Stimulated activated naive B cell treated with anti-CD40 and anti-IgM and Interleukin-4, amounts not matched to agents 10 μg/mL and 1 μg/mL and 100 μg/mL, for 72 hours (primary cell): Measurements from ENCODE around the gene ZCWPW2.

Experiments
- ATAC-seq, 2 donors: fragments of 150-1000 bp; cut with Tn5 transposase; replicated peaks; 2 replicates each; pipeline ENCODE4 v1.10.0; 2021; ENCODE audit warnings: moderate library complexity in 1 of 2
- DNase-seq: peaks from one replicate; pipeline ENCODE4 v3.0.0; 2021
- H3K27ac Mint-ChIP-seq: one replicate; pipeline ENCODE4 v1.8.0; 2022; ENCODE audit warnings: mild to moderate bottlenecking, mixed read lengths
- H3K27me3 Mint-ChIP-seq, 2 donors: one replicate each; pipeline ENCODE4 v1.8.0; 2022; ENCODE audit warnings: mixed read lengths in 2 of 2
- H3K36me3 Mint-ChIP-seq, 2 donors: one replicate each; pipeline ENCODE4 v1.8.0; 2022; ENCODE audit warnings: mixed read lengths in 2 of 2, mild to moderate bottlenecking in 1 of 2
- H3K4me1 Mint-ChIP-seq, 2 donors: one replicate each; pipeline ENCODE4 v1.8.0; 2022; ENCODE audit warnings: mixed read lengths in 2 of 2, mild to moderate bottlenecking in 1 of 2
- H3K4me3 Mint-ChIP-seq, 2 donors: one replicate each; pipeline ENCODE4 v1.8.0; 2022; ENCODE audit warnings: mild to moderate bottlenecking in 2 of 2, mixed read lengths in 2 of 2, moderate library complexity in 1 of 2
- H3K9me3 Mint-ChIP-seq, 2 donors: one replicate each; pipeline ENCODE4 v1.8.0; 2022; ENCODE audit warnings: mixed read lengths in 2 of 2, mild to moderate bottlenecking in 1 of 2

The ZCWPW2 gene

DNA sequence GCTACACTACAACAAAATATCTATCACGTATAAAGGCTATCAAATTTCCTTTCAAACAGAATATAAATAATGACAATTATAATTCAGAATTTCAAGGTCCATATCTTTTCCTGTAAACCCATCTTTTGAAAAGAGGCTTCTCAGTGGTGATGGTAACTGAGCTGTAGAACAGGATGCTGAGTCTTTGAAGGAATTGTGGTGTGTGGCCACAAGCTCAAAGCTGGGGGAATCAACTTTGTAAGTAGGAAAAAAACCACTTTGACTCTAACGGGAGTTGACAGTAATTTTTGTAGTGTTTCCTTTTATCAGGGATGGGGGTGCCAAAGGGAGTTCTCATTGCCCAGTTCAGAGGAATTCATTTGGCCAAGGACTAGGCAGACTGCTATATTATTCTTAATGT, 13.3 kb upstream of the ZCWPW2 start:
- Mint-ChIP-seq H3K27me3 (no peaks in the 10 kb centered on the region), H3K36me3 (peaks cover 4 to 11% of the 10 kb centered on the region in 2 donors), H3K4me1 (no peaks in the 10 kb centered on the region), H3K27ac (no peak overlapping the region), H3K4me3 (no peak overlapping the region), H3K9me3 (no peaks in the 10 kb centered on the region)
- no peak for DNase-seq
- no peak for ATAC-seq

DNA sequence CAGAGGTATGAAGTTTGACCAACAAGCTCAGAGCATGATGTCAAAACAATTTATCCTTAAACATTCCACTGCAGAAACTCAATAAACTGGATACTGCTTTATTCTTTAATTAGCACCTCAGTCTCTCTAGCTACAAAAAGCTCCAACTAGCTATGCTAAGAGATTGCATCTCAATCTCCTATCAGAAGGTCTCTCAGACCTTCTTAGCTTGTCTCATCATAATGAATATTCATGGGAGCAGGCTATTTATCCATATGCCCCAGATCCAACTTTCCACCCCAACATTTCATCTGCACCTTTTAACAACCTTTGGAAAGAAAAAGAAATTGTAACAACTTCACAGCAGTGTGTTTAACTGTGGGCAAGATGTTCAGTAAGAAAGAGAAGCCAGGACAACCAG, 11.3 kb upstream of the ZCWPW2 start:
- no peaks in the 10 kb centered on the region for H3K9me3 Mint-ChIP-seq
- ATAC-seq (no peak), DNase-seq (no peak)
- peaks cover 0 to 2% of the 10 kb centered on the region in 2 donors for H3K4me1 Mint-ChIP-seq
- H3K27ac Mint-ChIP-seq: no peak overlapping the region
- H3K4me3 Mint-ChIP-seq: no peak overlapping the region
- peaks cover 4 to 11% of the 10 kb centered on the region in 2 donors for H3K36me3 Mint-ChIP-seq
- H3K27me3 Mint-ChIP-seq: no peaks in the 10 kb centered on the region

DNA sequence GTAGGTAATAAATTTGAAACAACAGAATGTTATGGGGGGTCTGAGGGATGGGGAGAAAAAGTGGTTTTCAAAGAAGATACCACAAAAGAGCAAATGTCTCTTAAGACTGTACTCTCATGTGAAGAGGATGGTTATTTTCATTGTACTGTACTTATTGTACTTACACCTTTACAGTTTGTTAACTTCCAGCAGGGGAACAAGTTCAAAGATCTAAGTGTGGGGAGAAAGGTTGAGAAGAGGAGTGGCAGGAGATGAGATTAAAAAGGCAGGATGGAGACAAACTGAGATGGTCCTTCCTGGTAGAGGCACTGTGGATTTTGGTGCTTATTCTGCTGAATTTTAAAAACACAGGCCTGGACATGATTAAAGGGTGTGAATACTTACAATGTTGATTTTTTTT, 5.4 kb upstream of the ZCWPW2 start:
- Mint-ChIP-seq H3K4me3 (no peak overlapping the region), H3K27ac (no peak overlapping the region), H3K9me3 (no peaks in the 10 kb centered on the region), H3K4me1 (peaks cover 10 to 22% of the 10 kb centered on the region in 2 donors), H3K27me3 (no peaks in the 10 kb centered on the region), H3K36me3 (peaks cover 0 to 4% of the 10 kb centered on the region in 2 donors)
- ATAC-seq (no peak), DNase-seq (no peak)

DNA sequence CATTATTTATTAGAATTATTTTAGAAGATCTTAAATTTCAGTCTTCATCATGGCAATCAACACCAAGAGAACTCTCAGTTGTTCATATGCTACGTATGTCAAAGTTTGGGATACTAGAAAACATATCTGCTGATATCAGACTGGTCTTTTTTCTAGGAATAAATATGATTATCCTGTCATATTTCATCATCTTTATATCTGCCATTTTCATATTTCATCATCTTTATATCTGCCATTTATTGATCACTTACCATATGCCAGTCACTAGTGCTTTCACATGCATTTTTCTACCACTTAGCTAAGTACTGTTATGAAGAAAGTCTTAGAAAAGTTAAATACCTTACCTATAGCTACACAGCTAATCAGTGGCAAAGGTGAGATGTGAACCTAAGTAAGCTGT, 2.8 kb upstream of the ZCWPW2 start:
- no peaks in the 10 kb centered on the region for H3K9me3 Mint-ChIP-seq

DNA sequence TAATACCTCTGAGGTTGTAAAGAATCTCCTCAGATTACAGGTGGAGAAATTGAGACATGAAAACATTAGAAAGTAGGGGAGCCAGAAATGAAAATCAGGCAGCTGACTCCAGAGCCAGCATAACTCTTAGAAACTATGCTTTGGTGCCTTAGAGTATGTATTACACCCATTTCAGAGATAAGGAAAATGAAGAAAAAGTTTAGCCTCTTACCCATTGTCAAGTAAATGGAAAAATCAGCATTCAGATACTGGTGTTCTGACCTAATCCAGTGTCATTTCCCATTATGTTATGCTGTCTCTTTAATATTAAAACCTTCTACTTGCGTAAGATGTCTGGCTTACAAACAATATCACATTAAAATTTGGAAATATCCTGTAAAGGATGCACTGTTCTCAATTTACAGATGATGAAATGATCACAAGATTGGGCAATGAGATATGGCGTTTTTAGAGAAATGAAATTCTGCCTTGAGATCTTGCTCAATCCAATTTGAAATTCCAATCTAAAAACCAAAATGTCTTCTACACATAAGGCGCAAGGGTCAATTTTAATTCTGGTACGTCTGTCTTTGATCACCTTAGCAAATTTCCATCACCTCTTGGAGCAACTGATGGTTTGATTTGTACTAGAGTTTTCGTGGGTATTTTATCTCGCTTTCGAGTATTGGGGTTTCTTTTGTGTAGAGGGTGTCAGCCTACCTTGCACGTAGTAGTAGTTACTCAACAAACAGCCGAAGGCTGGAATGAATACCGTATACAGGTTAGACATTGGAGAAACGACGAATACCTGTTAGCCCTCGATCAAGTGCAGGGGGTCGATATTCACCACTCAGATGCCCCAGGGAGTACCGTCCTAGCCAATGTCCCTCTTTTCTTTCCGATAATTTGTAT, 902 bp upstream of the ZCWPW2 start:
- DNase-seq (no peak), ATAC-seq (no peak)
- H3K9me3 Mint-ChIP-seq: no peaks in the 10 kb centered on the region
- peak overlapping the region; percentile 97 to 98 for H3K4me3 Mint-ChIP-seq
- peak overlapping the region; percentile 99 for H3K27ac Mint-ChIP-seq
- peaks cover 12 to 14% of the 10 kb centered on the region in 2 donors for H3K36me3 Mint-ChIP-seq
- peaks cover 10 to 28% of the 10 kb centered on the region in 2 donors for H3K4me1 Mint-ChIP-seq
- H3K27me3 Mint-ChIP-seq: no peaks in the 10 kb centered on the region

More for the DNA sequence above, 2.8 kb upstream of the ZCWPW2 start:
- no peak for ATAC-seq
- Mint-ChIP-seq H3K27me3 (no peaks in the 10 kb centered on the region), H3K36me3 (peaks cover 2 to 4% of the 10 kb centered on the region in 2 donors), H3K27ac (no peak overlapping the region), H3K4me1 (peaks cover 10 to 33% of the 10 kb centered on the region in 2 donors), H3K4me3 (no peak overlapping the region)
- DNase-seq: no peak

DNA sequence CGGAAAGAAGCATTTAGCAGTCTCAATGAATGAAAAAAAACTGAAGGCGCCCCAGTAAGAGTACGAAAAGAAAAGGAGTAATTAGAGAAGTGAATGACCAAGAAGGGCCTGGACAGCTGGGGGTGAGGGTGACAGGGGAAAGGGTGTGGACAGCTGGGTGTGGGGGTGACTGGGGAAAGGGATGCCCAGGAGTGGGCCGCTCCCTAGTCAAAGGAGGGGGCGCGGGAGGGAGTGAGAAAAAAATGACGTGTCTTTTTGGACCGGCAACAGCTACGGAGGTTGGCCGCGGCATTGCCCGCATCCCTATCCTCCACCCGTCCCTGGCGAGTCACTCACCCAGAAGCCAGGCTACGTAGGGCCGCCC, 274 bp upstream of the ZCWPW2 start:
- ATAC-seq (no peak), DNase-seq (no peak)
- Mint-ChIP-seq H3K36me3 (peaks cover 10 to 12% of the 10 kb centered on the region in 2 donors), H3K27me3 (no peaks in the 10 kb centered on the region), H3K4me3 (peak overlapping the region; percentile 97 to 98), H3K27ac (peak overlapping the region; percentile 99), H3K4me1 (peaks cover 7 to 28% of the 10 kb centered on the region in 2 donors), H3K9me3 (no peaks in the 10 kb centered on the region)

DNA sequence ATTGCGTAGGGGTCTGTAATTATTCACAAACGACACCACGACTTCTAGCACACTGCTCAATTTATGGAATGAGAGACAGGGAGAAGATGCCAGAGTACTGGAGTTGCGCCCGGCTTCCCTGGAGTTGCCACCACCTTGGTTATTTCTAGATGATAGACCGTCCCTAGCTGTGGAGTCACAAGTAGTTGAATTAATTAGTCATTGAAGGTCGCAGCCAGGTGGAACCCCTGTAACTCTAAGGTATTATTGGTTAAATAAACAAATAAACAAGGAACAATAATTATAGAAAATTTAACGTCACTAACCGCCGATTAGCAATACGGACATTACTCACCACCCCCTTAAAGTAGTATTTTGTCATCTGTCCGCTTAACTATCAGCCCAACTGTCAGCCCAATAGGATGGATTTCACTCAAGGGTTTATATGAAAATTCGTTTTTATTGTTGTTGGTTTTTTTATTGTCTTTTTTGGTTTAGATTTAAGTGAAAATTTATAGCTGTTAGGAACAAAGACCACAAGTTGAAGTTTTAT, 1.0 kb downstream of the ZCWPW2 start:
- H3K27ac Mint-ChIP-seq: peak overlapping the region; percentile 99
- no peak for DNase-seq
- H3K9me3 Mint-ChIP-seq: peaks cover 2 to 5% of the 10 kb centered on the region in 2 donors
- no peaks in the 10 kb centered on the region for H3K27me3 Mint-ChIP-seq
- peaks cover 6 to 28% of the 10 kb centered on the region in 2 donors for H3K4me1 Mint-ChIP-seq
- peak overlapping the region; percentile 97 to 98 for H3K4me3 Mint-ChIP-seq
- ATAC-seq: no peak
- H3K36me3 Mint-ChIP-seq: peaks cover 15 to 19% of the 10 kb centered on the region in 2 donors

DNA sequence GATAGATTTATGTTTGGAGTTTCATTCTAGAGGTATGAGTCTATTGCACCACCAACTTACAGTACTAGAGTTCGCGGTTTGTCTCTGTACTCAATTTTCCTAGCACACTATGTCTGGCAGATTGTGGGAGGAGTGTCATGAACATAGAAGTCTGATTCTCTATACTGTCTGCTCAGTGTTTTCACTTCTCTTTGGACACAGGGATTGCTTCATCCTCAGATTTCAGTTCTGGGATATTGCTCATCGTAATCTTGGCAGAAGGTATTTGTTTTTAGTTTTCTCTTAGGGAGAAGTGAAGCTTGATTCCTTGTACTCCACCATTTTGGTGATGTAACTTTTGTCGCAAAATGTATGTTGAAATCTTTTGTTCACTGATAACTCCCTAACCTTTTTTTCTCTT, 27.9 kb downstream of the ZCWPW2 start:
- Mint-ChIP-seq H3K9me3 (peaks cover 8 to 12% of the 10 kb centered on the region in 2 donors), H3K4me1 (no peaks in the 10 kb centered on the region), H3K36me3 (peaks cover 0 to 2% of the 10 kb centered on the region in 2 donors), H3K27ac (no peak overlapping the region), H3K27me3 (peaks cover 4 to 8% of the 10 kb centered on the region in 2 donors), H3K4me3 (no peak overlapping the region)
- no peak for DNase-seq
- no peak for ATAC-seq

DNA sequence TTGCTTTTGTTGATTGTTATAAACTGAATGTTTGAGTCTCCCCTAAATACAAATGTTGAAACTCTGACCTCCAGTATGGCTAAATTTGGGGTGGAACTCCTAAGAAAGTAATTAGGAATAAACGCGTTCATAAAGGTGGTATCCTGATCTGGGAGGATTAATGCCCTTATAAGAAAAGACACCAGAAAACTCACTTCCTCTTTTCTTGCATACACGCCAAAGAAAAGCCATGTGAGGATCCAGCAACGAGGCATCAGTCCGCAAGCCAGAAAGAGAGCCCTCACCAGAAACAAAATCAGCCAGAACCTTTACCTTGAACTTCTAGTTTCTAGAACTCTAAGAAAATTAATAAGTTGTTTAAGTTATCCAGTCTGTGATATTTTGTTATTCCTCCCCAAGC, 37.5 kb downstream of the ZCWPW2 start:
- Mint-ChIP-seq H3K27ac (no peak overlapping the region), H3K9me3 (peaks cover 0 to 3% of the 10 kb centered on the region in 2 donors), H3K27me3 (no peaks in the 10 kb centered on the region), H3K36me3 (no peaks in the 10 kb centered on the region), H3K4me1 (no peaks in the 10 kb centered on the region), H3K4me3 (no peak overlapping the region)
- ATAC-seq: no peak
- DNase-seq: no peak

DNA sequence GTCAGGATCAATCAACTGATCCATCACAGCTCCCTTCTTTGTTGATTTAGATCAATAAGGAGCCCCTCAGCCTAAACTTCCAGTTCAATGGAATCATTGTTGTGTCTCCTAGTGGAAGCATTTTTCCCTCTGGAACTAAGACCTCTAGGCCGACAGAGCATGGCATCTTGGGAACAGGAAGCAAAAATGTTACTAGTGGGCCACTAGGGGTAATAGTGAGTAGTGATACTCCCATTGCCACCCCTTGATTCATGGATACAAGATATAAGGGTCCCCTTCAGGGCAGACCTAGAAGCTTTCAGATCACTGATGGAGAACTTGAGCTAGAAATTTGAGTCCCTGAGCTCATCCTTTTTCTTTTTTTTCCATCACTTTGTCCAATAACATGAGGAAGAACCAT, 40.5 kb downstream of the ZCWPW2 start:
- Mint-ChIP-seq H3K36me3 (no peaks in the 10 kb centered on the region), H3K4me3 (no peak overlapping the region), H3K4me1 (no peaks in the 10 kb centered on the region), H3K27me3 (no peaks in the 10 kb centered on the region), H3K27ac (no peak overlapping the region), H3K9me3 (peaks cover 3 to 7% of the 10 kb centered on the region in 2 donors)
- no peak for DNase-seq
- ATAC-seq: no peak

DNA sequence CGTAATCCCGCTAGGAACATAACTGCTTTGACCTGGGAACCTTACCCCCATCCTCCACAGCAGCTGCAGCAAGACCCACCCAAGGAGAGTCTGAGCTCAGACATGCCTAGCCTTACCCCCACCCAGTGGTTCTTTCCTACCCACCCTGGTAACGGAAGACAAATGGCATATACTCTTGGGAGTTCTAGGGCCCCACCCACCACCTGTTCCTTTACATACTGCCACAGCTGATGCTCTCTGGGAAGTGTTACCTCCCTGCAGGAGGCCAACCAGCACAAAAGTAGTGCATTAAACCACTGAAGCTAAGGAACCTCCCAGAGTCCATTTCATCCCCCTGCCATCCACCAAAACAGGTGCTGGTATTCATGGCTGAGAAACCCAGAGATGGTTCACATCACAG, 50.7 kb downstream of the ZCWPW2 start:
- no peaks in the 10 kb centered on the region for H3K27me3 Mint-ChIP-seq
- no peaks in the 10 kb centered on the region for H3K36me3 Mint-ChIP-seq
- no peak overlapping the region for H3K27ac Mint-ChIP-seq
- no peak for DNase-seq
- ATAC-seq: no peak
- H3K4me1 Mint-ChIP-seq: no peaks in the 10 kb centered on the region
- H3K9me3 Mint-ChIP-seq: peaks cover 32 to 34% of the 10 kb centered on the region in 2 donors
- H3K4me3 Mint-ChIP-seq: no peak overlapping the region

DNA sequence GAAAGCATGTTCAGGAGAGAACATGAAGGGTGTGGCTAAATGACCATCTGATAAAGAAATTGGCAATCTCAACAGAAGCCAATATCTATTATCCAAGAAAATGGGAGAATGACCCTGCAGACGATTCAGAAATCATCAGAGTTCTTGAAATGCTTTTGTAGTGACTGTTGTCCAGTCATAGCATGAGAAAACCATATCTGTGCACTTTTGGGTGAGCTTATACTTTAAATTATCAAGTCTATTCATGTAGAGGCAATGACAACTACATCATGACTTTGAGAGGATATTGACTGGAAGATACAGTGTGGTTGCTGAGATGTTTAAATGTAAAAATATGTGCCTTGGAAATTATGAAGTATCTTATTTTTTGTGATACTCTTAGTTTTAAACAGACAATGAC, 57.7 kb downstream of the ZCWPW2 start:
- Mint-ChIP-seq H3K4me3 (no peak overlapping the region), H3K9me3 (peaks cover 10 to 22% of the 10 kb centered on the region in 2 donors), H3K27me3 (no peaks in the 10 kb centered on the region), H3K4me1 (no peaks in the 10 kb centered on the region), H3K36me3 (no peaks in the 10 kb centered on the region), H3K27ac (no peak overlapping the region)
- no peak for ATAC-seq
- no peak for DNase-seq

DNA sequence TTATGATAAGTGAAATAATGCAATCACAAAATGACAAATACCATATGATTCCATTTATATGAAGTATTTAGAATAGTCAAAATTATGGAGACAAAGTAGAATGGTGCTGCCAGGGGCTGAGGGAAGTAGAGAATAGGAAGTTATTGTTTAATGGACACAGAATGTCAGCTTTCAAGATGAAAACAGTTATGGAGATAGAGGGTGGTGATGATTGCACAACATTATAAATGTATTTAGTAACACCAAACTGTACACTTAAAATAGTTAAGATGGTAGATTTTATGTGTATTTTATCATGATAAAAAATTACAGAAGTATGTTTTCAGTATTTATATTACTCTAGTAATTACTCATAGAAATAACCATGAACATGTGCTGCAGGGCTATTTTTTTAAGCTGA, 100.9 kb downstream of the ZCWPW2 start:
- peaks cover 10 to 11% of the 10 kb centered on the region in 2 donors for H3K9me3 Mint-ChIP-seq
- no peaks in the 10 kb centered on the region for H3K36me3 Mint-ChIP-seq
- H3K4me3 Mint-ChIP-seq: no peak overlapping the region
- no peaks in the 10 kb centered on the region for H3K27me3 Mint-ChIP-seq
- H3K4me1 Mint-ChIP-seq: no peaks in the 10 kb centered on the region
- no peak for ATAC-seq
- no peak for DNase-seq
- no peak overlapping the region for H3K27ac Mint-ChIP-seq

DNA sequence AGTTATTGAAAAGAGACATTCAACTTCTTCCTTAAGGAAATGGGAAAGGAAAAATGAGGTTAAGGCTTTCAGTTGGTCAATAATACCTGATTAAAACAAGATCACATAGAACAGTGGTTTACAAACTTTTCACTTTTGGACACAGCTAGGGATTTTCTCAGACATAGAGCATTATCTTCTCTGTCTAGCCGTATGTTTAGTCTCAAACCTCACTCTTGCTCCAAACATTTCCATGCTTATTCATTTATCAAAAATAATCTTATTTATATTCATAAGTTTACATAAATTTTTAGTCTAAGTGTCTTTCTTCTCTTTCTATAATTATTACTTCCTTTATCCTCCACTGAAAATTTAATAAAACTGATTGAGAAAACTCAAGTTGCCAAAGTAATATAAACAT, 114.3 kb downstream of the ZCWPW2 start:
- no peak overlapping the region for H3K4me3 Mint-ChIP-seq
- H3K9me3 Mint-ChIP-seq: peaks cover 7 to 12% of the 10 kb centered on the region in 2 donors
- H3K36me3 Mint-ChIP-seq: peaks cover 0 to 2% of the 10 kb centered on the region in 2 donors
- no peak for ATAC-seq
- no peaks in the 10 kb centered on the region for H3K4me1 Mint-ChIP-seq
- DNase-seq: no peak
- H3K27me3 Mint-ChIP-seq: no peaks in the 10 kb centered on the region
- no peak overlapping the region for H3K27ac Mint-ChIP-seq

DNA sequence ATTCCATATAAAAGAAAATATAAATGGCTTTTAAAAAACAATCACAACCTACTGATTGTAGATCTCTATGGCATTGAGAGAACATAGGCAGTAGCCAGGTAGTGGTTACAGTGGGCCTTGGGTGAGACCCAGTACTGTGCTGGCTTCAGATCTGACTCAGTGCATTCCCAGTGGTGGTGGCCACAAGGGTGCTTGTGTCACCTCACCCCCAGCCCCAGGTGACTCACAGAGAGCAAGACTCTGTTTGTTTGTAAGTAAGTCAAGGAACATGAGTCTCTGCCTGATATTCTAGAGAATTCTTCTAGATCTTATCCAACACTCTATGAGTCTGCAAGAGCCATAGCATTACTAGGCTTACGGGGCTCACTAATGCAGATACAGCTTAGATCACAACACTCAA, 118.9 kb downstream of the ZCWPW2 start:
- Mint-ChIP-seq H3K36me3 (peaks cover 0 to 2% of the 10 kb centered on the region in 2 donors), H3K4me3 (no peak overlapping the region), H3K27ac (no peak overlapping the region), H3K9me3 (peaks cover 11 to 13% of the 10 kb centered on the region in 2 donors), H3K27me3 (no peaks in the 10 kb centered on the region), H3K4me1 (no peaks in the 10 kb centered on the region)
- ATAC-seq (no peak), DNase-seq (no peak)
